ENCODE data around the gene PTPRG.

Gene PTPRG

DNA sequence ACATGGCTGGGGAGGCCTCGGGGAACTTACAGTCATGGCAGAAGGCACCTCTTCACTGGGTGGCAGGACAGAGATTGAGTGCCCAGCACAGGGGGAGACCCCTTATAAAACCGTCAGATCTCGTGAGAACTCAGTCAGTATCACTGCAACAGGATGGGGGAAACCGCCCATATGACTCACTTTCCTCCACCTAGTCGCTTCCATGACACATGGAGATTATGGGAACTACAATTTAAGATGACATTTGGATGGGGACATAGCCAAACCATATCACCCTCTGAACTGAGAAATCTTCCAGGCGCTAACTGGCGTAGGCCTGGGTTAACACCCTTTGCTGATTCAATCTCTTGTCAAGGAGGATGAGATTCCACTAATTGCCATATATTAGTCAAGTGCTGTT is 419.7 kb downstream of the PTPRG start:
- no peak for FAIRE-seq

GRCh38 chr3:61983479-61983878 is 422.1 kb downstream of the PTPRG start:
- no peak for TF ChIP-seq TAF1 (IDR thresholded peaks at IDR 0.05; ENCODE audit: borderline replicate concordance, low read depth, low read length)
- no peak for TF ChIP-seq POLR2A (IDR thresholded peaks at IDR 0.05; ENCODE audit: low read depth, low read length)
- no peak for TF ChIP-seq POLR2AphosphoS5 (IDR thresholded peaks at IDR 0.05; ENCODE audit: low read depth, low read length)
- DNase-seq (ENCODE audit: insufficient read length), result no peak
- FAIRE-seq, result no peak

More for the DNA sequence above, 419.7 kb downstream of the PTPRG start:
- DNase-seq (ENCODE audit: insufficient read length), result no peak
- TF ChIP-seq TAF1 (IDR thresholded peaks at IDR 0.05; ENCODE audit: borderline replicate concordance, low read depth, low read length) (no peak), POLR2A (IDR thresholded peaks at IDR 0.05; ENCODE audit: low read depth, low read length) (no peak), POLR2AphosphoS5 (IDR thresholded peaks at IDR 0.05; ENCODE audit: low read depth, low read length) (no peak)

- FAIRE-seq (no peak), DNase-seq (ENCODE audit: insufficient read length) (no peak)
- no peak for TF ChIP-seq TAF1 (IDR thresholded peaks at IDR 0.05; ENCODE audit: borderline replicate concordance, low read depth, low read length)
- no peak for TF ChIP-seq POLR2A (IDR thresholded peaks at IDR 0.05; ENCODE audit: low read depth, low read length)
- TF ChIP-seq POLR2AphosphoS5 (IDR thresholded peaks at IDR 0.05; ENCODE audit: low read depth, low read length), result no peak
These were observed 423.6 kb downstream of the PTPRG start for GRCh38 chr3:61985020-61985419.

DNA sequence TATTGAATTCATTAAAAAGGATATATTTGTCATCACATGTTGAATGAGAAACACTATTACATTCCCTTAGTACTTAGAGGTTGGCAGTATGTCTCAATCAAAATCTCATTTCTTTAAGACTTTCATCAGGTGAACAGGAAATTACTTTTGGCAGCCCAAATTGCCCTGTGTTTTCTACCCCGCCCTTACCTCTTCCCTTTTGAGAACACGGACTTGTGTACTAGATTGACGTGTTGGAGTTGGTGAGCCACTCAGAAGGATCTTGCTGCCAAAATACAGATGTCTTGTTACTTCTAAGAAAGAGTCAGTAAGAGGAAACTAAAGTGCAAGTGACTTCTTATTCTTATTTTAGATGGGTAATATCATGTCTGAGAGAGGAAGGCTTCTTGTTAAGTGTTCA is 425.1 kb downstream of the PTPRG start:
- DNase-seq (ENCODE audit: insufficient read length), result no peak
- no peak for FAIRE-seq
- TF ChIP-seq TAF1 (IDR thresholded peaks at IDR 0.05; ENCODE audit: borderline replicate concordance, low read depth, low read length) (no peak), POLR2AphosphoS5 (IDR thresholded peaks at IDR 0.05; ENCODE audit: low read depth, low read length) (no peak), POLR2A (IDR thresholded peaks at IDR 0.05; ENCODE audit: low read depth, low read length) (no peak)

DNA sequence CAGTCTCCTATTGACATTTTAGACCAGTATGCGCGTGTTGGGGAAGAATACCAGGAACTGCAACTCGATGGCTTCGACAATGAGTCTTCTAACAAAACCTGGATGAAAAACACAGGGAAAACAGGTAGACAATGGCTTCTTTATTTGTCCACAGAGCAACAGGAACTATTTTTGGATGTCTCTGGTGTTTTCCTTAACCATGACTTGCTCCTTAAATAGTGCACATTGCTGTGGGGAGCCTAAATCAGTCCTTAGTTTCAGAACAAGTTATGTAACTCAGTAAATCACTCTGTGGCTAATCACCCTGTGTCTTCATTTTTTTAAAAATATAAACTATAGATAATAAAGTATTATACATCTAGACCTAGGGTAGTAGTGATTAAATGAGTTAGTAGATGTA is 428.3 kb downstream of the PTPRG start:
- no peak for TF ChIP-seq POLR2A (IDR thresholded peaks at IDR 0.05; ENCODE audit: low read depth, low read length)
- no peak for TF ChIP-seq POLR2AphosphoS5 (IDR thresholded peaks at IDR 0.05; ENCODE audit: low read depth, low read length)
- no peak for TF ChIP-seq TAF1 (IDR thresholded peaks at IDR 0.05; ENCODE audit: borderline replicate concordance, low read depth, low read length)
- FAIRE-seq (no peak), DNase-seq (ENCODE audit: insufficient read length) (no peak)

DNA sequence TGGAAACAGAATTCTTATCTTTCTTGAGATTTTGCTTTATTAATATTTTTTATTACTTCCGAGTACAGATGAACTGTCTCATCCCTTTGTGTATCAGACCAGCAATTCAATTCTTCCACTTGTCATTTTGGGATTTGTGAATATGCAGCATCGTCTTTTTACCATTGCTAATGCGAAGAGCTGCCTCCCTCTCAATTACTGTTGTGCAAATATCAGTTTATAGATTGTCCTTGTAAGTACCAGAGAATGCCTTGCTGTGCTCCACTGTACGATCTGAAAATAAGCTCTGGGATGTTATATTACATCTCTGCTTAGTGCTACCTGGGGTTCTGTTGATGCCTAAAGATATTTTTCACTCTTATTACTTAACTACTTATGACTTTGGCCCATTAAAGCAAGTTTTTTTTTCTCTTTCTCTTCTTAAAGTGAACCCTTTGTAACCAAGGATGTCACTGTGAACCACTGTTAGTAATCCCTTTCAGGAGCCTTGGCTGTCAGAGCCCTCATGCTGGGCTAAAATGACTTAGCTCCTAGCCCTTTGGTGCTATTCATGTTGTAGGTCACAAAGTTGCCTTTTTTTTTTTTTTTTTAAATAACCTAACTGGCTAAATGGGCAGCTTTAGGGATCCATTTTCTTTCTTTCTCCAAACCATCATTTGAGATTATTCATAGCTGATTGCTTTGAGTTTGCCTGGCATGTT is 429.1 kb downstream of the PTPRG start:
- FAIRE-seq (no peak), DNase-seq (ENCODE audit: insufficient read length) (no peak)
- TF ChIP-seq POLR2A (IDR thresholded peaks at IDR 0.05; ENCODE audit: low read depth, low read length) (no peak), TAF1 (IDR thresholded peaks at IDR 0.05; ENCODE audit: borderline replicate concordance, low read depth, low read length) (no peak), POLR2AphosphoS5 (IDR thresholded peaks at IDR 0.05; ENCODE audit: low read depth, low read length) (no peak)

- DNase-seq (ENCODE audit: insufficient read length) (no peak), FAIRE-seq (no peak)
- no peak for TF ChIP-seq TAF1 (IDR thresholded peaks at IDR 0.05; ENCODE audit: borderline replicate concordance, low read depth, low read length)
- no peak for TF ChIP-seq POLR2AphosphoS5 (IDR thresholded peaks at IDR 0.05; ENCODE audit: low read depth, low read length)
- TF ChIP-seq POLR2A (IDR thresholded peaks at IDR 0.05; ENCODE audit: low read depth, low read length), result no peak
These were observed 430.3 kb downstream of the PTPRG start for GRCh38 chr3:61991706-61992105.

DNA sequence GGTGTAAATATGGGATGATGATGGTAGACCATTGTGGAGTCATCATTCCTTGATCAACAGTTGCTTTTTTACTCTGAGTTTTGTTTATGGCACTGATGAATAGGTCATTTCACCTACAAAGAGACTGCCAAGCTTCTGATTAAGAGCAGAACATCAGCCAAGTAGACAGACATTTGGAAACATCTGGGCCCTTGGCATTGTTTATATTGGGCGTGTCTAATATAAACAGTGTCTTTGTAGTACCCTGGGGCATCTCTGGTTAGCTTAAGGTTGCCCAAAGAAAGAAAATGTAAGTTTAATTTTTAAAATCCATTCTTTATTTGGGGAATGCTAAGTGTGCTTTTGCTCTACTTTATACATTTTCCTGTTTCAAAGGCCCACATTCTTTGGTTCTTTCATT is 435.0 kb downstream of the PTPRG start:
- no peak for FAIRE-seq
- DNase-seq (ENCODE audit: insufficient read length), result no peak
- no peak for TF ChIP-seq POLR2AphosphoS5 (IDR thresholded peaks at IDR 0.05; ENCODE audit: low read depth, low read length)
- TF ChIP-seq POLR2A (IDR thresholded peaks at IDR 0.05; ENCODE audit: low read depth, low read length), result no peak
- TF ChIP-seq TAF1 (IDR thresholded peaks at IDR 0.05; ENCODE audit: borderline replicate concordance, low read depth, low read length), result no peak

DNA sequence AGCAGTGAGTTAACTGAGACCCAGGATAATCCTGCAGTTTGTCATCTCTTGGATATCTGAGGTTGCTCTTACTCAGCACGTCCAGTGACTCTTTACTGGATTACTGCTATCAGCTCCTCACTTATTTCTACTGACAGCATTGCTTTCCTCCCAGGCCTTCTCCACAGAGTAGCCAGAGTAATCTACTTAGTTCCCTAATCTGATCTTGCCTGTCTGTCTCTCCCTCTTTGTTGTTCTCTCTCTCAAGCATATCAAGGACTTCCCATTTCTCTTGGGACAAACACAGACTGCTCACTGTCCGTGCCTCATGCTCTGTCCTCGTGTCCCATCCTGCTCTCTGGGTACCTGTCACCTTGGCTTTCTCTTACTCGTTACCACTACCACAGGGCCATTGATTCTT is 435.7 kb downstream of the PTPRG start:
- no peak for FAIRE-seq
- no peak for DNase-seq (ENCODE audit: insufficient read length)
- TF ChIP-seq TAF1 (IDR thresholded peaks at IDR 0.05; ENCODE audit: borderline replicate concordance, low read depth, low read length) (no peak), POLR2A (IDR thresholded peaks at IDR 0.05; ENCODE audit: low read depth, low read length) (no peak), POLR2AphosphoS5 (IDR thresholded peaks at IDR 0.05; ENCODE audit: low read depth, low read length) (no peak)

- DNase-seq (ENCODE audit: insufficient read length), result no peak
- TF ChIP-seq TAF1 (IDR thresholded peaks at IDR 0.05; ENCODE audit: borderline replicate concordance, low read depth, low read length) (no peak), POLR2AphosphoS5 (IDR thresholded peaks at IDR 0.05; ENCODE audit: low read depth, low read length) (no peak), POLR2A (IDR thresholded peaks at IDR 0.05; ENCODE audit: low read depth, low read length) (no peak)
These were observed 442.5 kb downstream of the PTPRG start for GRCh38 chr3:62003835-62004234.

DNA sequence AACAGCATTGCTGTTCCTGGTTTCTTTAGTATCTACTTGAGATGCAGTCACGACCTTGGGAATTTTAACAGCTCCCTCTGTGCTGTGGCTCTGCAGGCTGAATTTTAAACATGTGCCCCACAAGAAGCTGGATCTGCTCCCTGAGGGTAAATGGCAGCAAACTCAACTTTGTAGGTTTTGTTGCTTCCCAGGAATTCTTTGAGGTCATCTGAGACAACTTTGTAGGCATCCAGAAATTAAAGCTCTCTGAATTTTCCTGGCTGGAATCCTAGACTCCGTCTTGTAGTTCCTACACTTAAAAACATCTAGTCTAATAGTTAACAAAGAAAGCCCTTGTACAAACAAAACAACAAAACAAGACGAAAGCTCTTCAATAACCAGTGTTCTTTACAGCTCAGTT is 445.7 kb downstream of the PTPRG start:
- no peak for FAIRE-seq

More at GRCh38 chr3:62003835-62004234, 442.5 kb downstream of the PTPRG start:
- no peak for FAIRE-seq

GRCh38 chr3:62010989-62011388 is 449.6 kb downstream of the PTPRG start:
- TF ChIP-seq POLR2A (IDR thresholded peaks at IDR 0.05; ENCODE audit: low read depth, low read length), result no peak
- TF ChIP-seq POLR2AphosphoS5 (IDR thresholded peaks at IDR 0.05; ENCODE audit: low read depth, low read length), result no peak

More for the DNA sequence above, 445.7 kb downstream of the PTPRG start:
- DNase-seq (ENCODE audit: insufficient read length), result no peak
- no peak for TF ChIP-seq POLR2AphosphoS5 (IDR thresholded peaks at IDR 0.05; ENCODE audit: low read depth, low read length)
- no peak for TF ChIP-seq TAF1 (IDR thresholded peaks at IDR 0.05; ENCODE audit: borderline replicate concordance, low read depth, low read length)
- no peak for TF ChIP-seq POLR2A (IDR thresholded peaks at IDR 0.05; ENCODE audit: low read depth, low read length)

More at GRCh38 chr3:62010989-62011388, 449.6 kb downstream of the PTPRG start:
- no peak for DNase-seq (ENCODE audit: insufficient read length)
- no peak for FAIRE-seq
